GM21360 (cell line): Measurements from ENCODE around the gene CALN1.
"Not testable (repeated sequence)": the region's sequence is repeated elsewhere in the genome, so short reads cannot be mapped to it uniquely, and the experiment has no call there.

ENCODE experiments used
- ATAC-seq: cut with Tn5 transposase; IDR thresholded peaks from one replicate; pipeline ENCODE4 v1.9.1; 2021; ENCODE audit warnings: mild to moderate bottlenecking, moderate library complexity; ENCODE audit not compliant: unreplicated experiment

CALN1 gene

DNA sequence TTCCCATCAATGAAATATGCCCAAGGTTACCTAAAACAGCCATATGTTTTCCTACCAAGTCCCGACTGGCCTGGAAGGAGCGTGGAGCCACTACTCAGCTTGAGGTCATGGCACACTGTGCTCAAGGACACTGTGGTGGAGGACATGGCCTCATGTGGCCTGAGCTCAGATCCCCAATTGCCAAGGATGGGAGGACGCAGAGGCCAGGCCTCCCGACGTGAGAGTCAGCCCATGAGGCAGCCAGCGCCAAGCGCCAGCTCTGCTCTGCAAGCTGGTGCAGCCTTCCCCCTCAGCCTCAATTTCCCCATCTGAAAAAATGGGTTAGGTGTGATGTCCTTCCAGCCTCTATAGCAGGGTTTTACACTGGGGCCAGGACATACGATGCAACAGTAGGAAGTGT lies 302.6 kb downstream of the CALN1 start:
- ATAC-seq: no peak

GRCh38 chr7:72106405-72106804 lies 305.7 kb downstream of the CALN1 start:
- no peak for ATAC-seq

DNA sequence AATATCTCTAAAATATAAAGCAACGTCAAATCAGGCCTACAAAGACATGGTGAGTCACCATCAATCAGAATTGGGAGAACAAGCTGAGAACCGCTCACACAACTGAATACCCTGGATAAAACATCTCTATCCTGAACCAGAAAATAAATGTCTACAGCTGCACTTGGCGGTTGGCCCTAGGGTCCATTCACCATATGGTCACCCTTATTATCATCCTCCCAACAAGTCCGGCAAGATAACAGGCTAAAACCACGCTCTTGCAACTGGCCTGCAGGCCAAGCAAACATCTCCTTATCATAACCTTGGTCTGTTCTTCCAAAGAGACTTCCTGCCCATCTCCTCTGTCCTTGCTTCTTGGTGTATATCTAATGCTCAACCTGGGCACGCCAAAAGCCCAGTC lies 310.7 kb downstream of the CALN1 start:
- ATAC-seq: no peak

DNA sequence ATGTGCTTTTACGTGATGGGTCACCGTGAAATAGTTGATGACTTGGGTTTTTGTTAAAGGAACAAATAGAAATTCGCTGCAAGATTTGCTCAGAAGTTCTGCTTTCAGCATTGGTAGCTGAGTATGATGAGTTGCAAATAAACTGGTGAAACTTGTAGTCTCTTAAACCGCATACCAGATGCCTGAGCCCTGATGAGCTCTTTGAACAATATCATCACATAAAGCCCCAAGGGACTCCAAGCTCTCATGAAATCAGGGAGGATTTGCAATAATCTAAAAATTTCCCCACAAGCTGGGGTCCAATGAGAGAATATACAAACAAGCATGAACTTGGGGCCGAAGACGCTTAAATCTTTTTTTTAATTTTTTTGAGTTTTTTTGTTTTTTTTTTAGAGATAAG lies 312.4 kb downstream of the CALN1 start:
- ATAC-seq: no peak

- ATAC-seq: no peak
Observed at GRCh38 chr7:72098807-72099580, 313.1 kb downstream of the CALN1 start.

- no peak for ATAC-seq
Observed at GRCh38 chr7:72097226-72097625, 314.9 kb downstream of the CALN1 start.

DNA sequence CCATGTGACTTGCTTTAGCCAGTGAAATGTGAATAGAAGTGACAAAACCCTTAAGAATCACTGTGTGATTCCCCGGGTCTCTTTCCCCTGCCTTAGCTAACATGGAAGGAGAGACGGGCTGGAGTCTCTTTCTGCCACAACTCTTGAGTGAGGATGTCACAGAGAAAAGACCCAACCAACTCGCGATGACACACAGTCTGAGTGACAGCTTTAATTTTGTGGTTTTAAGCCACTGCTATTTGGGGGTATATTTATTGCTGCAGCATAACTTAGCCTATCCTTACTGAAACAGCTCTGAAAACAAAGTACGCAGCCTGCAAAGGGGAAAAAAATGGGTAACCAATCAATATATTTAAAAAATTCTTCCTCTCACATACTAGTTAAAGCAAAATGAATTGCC lies 319.4 kb downstream of the CALN1 start:
- no peak for ATAC-seq

DNA sequence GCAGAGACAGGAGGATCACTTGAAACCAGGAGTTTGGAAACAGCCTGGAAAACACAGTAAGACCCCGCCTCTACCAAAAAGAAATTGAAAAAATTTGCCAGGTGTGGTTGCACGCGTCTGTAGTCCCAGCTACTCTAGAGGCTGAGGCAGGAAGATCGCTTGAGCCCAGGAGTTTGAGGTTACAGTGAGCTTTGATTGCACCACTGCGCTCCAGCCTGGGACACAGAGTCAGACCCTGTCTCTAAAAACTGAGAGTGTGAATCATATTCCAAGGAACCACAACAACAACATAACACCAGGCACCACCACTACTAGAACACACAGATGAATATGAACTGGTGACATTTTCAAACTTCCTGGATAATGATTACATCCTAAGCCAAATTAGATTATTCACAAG lies 324.2 kb downstream of the CALN1 start:
- ATAC-seq: no peak

- ATAC-seq: no peak
Observed at GRCh38 chr7:72080865-72081510, 331.1 kb downstream of the CALN1 start.

GRCh38 chr7:72080341-72080766 lies 331.8 kb downstream of the CALN1 start:
- no peak for ATAC-seq

DNA sequence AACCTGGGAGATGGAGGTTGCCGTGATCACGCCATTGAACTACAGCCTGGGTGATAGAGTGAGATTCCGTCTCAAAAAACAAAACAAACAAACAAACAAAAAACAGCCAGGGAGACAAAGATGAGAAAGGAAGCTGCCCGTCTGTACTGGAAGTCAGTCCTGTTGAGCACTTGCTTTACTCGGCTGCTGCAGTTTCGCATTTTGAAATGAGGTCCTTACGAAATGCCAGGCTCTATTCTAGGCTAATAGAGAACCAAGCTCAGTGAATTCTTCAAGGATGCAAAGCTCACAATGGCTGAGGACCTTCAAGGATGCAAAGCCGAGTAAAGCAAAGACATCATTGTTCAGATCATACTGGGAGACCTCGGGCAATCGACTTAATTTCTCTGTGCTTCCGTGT lies 333.3 kb downstream of the CALN1 start:
- ATAC-seq: no peak

GRCh38 chr7:72078301-72078700 lies 333.8 kb downstream of the CALN1 start:
- no peak for ATAC-seq

- no peak for ATAC-seq
Observed at GRCh38 chr7:72077786-72078185, 334.4 kb downstream of the CALN1 start.

- ATAC-seq: no peak
Observed at GRCh38 chr7:72072901-72073300, 339.2 kb downstream of the CALN1 start.

- no peak for ATAC-seq
Observed at GRCh38 chr7:72069263-72069662, 342.9 kb downstream of the CALN1 start.

DNA sequence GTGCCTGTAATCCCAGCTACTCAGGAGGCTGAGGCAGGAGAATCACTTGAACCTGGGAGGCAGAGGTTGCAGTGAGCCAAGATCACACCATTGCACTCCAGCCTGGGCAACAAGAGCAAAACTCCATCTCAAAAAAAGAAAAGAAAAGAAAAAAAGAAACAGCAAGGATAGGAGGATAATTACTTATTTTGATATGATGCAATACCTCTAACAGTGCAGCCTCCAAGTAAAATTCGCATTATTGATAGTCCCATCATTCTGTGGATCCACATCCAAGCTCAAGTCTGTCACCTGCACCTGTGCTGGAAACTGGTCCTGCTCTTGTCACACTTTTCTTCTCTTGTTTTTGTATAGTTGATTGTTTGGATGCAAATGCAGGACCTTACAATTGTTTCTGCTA lies 346.4 kb downstream of the CALN1 start:
- ATAC-seq: not testable (repeated sequence)

- ATAC-seq: no peak
Observed at GRCh38 chr7:72064916-72065315, 347.2 kb downstream of the CALN1 start.

DNA sequence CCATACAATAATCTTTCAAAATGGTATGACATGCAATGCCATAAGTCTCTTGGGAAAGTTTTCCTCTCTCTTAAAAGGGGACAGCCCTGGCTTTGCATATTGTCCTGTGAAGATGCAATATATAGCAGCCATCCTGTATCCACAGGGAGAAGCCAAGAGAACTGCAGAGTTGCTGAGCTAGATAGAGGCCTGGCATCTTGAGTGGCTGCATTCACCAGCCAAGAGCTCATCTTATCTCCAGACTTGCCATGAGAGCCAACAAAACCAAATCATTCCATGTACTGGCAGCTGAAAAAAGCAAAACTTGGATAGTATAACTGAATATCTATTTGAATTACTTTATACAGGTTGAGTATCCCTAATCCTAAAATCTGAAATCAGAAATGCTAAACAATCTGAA lies 348.8 kb downstream of the CALN1 start:
- no peak for ATAC-seq

GRCh38 chr7:72062666-72063065 lies 349.5 kb downstream of the CALN1 start:
- ATAC-seq: no peak

GRCh38 chr7:72059925-72060324 lies 352.2 kb downstream of the CALN1 start:
- no peak for ATAC-seq

DNA sequence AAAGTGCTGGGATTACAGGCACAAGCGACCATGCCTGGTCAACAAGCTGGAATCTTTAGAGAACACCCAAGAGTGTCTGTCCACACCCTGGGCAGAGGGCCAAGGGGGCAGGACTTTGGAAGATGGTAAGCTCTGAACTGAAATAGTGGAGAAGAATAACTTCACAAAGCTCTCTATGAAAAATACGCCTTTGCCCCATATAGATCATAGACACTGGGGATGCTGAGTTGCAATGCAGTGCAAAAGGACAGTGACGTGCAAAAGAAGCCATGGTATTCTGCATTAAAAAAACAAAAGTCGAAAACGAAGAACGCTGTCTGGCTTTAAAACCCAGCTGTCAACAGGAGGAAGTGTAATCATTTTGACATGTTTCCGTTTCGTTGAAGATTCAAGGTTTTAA lies 353.6 kb downstream of the CALN1 start:
- ATAC-seq: no peak

DNA sequence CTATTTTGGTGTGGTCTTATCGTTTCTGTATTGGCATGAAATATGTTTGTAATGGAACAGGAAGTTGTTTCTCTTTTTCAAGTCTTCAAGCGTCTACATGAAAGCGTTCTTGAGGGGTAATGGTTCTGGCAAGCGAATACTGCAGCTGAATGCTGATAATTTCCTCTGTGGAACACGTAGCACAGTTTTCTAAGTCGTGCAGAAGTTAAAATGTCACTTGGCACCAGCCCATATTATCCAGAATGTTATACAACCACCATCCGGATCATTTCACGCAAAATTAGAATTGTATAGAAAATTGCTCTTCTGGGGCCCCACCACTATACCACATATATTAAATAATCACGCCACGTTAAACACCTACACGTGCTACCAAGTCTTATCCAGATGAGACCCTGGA lies 354.3 kb downstream of the CALN1 start:
- ATAC-seq: no peak

DNA sequence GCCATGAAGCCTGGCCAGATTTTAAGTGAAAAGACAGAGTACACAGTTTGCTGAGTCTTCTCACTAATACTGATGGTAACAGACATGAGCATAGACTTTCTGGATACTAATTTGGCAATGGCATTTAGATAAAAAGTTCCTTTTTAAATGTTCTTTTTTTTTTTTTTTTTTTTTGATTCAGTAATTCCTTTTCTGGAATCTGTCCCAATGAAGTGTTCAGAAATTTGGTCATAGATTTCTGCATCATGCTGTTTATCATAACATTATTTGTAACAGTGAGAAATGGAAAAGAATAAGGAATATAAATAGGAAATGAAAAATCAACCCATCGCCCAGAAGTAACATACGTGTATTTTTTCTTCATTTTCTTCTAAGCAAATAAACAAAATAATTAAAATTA lies 354.9 kb downstream of the CALN1 start:
- no peak for ATAC-seq
